GM18861 (cell line): Measurements from ENCODE around the gene RHOBTB3.

Source experiments
- ATAC-seq: cut with Tn5 transposase; IDR thresholded peaks from one replicate; pipeline ENCODE4 v1.9.1; 2021; ENCODE audit not compliant: unreplicated experiment

Gene RHOBTB3

GRCh38 chr5:95761771-95762651, 30.9 kb downstream of the RHOBTB3 start:
- no peak for ATAC-seq

- no peak for ATAC-seq
These were observed 31.5 kb downstream of the RHOBTB3 start for GRCh38 chr5:95762652-95763041.

DNA sequence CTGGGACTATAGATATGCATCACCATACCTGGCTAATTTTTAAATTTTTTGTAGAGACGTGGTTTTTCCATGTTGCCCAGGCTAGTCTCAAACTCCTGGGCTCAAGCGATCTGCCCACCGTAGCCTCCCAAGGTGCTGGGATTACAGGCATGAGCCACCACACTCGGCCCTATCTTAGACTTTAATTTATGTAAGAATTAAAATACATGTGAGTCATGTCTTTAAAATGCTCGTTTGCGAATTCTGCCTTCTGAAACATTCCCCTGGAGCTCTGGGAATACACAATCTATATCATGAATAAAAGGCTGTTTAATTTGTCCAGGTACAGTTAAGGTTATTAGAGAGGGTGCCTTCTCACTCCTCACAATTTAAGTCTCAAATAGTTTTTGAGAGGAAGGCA, 32.8 kb downstream of the RHOBTB3 start:
- ATAC-seq: no peak

GRCh38 chr5:95768731-95769130, 37.6 kb downstream of the RHOBTB3 start:
- no peak for ATAC-seq

- ATAC-seq: no peak
These were observed 39.9 kb downstream of the RHOBTB3 start for GRCh38 chr5:95770830-95771708.

DNA sequence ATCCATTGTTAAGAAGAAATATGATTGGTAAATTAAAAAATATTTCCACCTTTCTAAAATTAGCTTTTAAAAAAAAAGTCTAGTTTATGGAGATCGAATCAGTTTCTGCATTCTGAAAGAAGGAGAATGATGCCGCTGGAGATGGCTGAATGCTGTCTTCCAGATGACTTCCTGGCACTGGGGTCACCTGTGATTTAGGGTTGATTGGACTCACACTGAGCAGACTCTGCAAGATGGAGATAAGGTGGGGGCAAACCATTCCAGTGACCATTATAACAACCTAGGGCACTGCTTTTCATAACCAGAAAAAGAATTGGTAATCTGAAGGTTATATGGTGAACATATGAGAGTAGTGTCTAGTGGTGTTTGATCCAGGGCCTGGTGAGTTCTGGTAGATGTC, 40.8 kb downstream of the RHOBTB3 start:
- no peak for ATAC-seq

GRCh38 chr5:95773335-95774059, 42.4 kb downstream of the RHOBTB3 start:
- ATAC-seq: no peak

DNA sequence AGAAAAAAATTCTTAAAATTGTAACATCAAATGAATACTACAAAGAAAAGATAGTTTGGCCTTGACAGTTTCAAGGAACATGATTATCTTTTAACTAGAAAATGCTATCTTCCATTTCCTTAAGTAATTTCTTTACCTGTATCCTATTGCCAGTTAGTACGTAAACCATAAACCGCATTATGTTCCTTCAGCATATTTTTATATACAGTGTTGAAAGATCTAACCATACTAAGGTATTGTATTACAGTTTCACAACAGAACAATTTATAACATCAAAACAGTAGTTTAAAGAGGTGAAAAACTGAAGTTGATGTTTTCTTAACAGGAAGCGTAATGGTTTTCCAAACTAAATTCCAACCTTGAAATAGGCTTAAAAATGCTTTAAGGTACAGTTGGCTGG, 46.3 kb downstream of the RHOBTB3 start:
- ATAC-seq: no peak

DNA sequence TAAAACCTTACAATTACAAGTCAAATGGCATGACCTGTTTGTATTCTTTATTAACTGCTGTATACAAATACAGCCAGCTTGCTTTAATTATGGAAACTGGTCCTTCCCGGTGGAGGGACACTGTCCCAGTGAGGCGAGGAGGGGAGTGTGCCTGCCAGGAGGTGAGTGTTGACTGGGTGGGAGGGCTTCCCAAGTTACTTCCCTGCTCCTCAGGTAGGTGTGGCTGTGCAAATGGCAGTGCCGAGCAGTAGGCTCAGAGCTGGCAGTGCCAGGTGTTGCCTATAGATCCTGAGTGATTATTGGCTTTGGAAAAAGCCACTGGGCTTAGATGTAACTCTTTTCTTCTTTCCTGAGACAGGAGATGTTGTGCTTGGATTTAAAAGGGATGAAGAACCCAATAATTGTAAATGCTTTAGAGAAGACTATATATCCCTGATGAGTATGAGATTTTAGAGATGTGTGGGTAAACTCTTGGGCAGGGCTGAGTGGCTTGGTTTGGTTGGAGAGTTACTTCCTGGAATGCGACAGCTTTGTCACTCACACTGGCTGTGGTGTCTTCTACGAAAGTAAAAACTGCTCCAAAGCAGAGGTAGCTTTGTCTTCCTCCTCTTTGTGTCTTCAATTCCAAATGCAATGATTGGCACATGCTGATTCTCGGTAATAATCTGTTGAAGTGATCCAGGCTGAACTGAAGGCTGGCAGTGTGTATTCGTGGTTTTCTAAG, 47.7 kb downstream of the RHOBTB3 start:
- no peak for ATAC-seq

DNA sequence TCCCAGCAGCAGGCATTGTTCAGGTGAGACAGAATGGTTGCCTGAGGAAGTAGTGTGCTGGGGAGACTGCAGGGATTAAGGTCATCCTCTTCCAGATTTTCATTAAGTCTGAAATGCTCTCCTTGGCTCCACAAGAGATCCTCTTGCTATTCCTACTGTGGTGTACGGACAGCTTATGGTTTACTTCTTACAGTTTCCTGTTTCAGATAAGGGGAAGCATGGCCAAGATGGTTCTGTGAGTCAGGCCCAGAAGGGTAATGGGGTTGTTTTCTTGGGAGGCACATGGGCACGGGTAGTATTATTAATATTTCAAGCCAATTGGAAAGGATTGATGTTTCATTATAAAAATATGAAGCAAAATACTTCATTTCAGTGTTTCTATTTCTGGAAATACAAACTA, 48.5 kb downstream of the RHOBTB3 start:
- ATAC-seq: no peak

- no peak for ATAC-seq
These were observed 49.5 kb downstream of the RHOBTB3 start for GRCh38 chr5:95780597-95780996.

- ATAC-seq: peak; percentile 90
These were observed 50.0 kb downstream of the RHOBTB3 start for GRCh38 chr5:95781101-95781583.

- ATAC-seq: no peak
These were observed 51.0 kb downstream of the RHOBTB3 start for GRCh38 chr5:95782181-95782580.

- ATAC-seq: no peak
These were observed 52.5 kb downstream of the RHOBTB3 start for GRCh38 chr5:95783661-95784060.

DNA sequence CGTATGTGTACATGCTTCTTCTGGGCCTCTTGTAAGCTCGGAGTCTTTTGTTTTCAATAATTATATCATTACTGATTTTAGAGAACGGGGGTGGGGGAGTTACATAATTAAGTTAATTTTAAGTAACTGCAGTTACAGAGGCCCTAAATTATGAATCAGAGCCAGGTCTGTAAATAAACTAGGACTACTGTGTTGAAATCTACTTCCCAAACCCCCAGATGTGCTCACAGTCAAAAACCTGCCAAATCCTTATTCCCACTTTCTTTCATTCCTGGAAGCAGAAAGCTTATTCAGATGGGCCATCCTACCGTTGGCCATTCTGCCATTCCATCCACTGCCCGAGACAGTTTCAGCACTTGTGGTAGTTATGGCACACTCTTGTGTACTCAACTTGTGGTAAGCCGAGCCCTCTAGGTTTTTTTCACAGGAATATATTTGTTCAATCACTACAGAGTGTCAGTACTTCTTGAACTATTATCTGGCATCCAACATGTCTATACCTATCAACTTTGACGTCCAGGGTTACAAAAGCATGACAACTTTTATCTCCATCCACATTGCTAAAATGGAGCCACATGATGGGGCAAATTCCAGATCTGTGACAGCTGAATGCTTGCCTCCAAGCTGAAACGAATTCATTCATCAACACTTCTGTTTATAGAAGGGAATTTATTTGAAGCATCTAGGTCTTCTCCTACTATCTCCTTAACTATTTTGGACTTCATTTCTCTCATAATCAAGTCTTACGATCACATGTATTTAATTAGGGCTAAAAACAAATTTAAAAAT, 53.6 kb downstream of the RHOBTB3 start:
- ATAC-seq: no peak

GRCh38 chr5:95786821-95787418, 55.8 kb downstream of the RHOBTB3 start:
- no peak for ATAC-seq

GRCh38 chr5:95788493-95788892, 57.4 kb downstream of the RHOBTB3 start:
- no peak for ATAC-seq

GRCh38 chr5:95791751-95792150, 60.6 kb downstream of the RHOBTB3 start:
- no peak for ATAC-seq

- no peak for ATAC-seq
These were observed 63.0 kb downstream of the RHOBTB3 start for GRCh38 chr5:95794070-95794516.
